HAP-1 (cell line): ENCODE results near the gene AARS2.

ENCODE experiments used
- DNase-seq, 2 experiments: peaks; one replicate each; pipeline ENCODE4 v3.0.0-alpha.2; 2016 to 2020; ENCODE audit warnings: low spot score in 2 of 2
- H3K27me3 ChIP-seq: fragments of 250-450 bp; sonication (Bioruptor Pico); 2 replicates; pipeline ENCODE4 v1.5.1; 2020; ENCODE audit warnings: low read depth, mild to moderate bottlenecking, moderate library complexity
- H3K36me3 ChIP-seq: fragments of 250-450 bp; sonication (Bioruptor Pico); replicated peaks from 2 replicates; pipeline ENCODE4 v1.5.1; 2020; ENCODE audit warnings: mild to moderate bottlenecking
- H3K4me1 ChIP-seq: fragments of 250-450 bp; sonication (Bioruptor Pico); 2 replicates; pipeline ENCODE4 v1.5.1; 2020; ENCODE audit warnings: mild to moderate bottlenecking
- H3K4me3 ChIP-seq: fragments of 250-450 bp; sonication (Bioruptor Pico); 2 replicates; pipeline ENCODE4 v1.5.1; 2020; ENCODE audit warnings: mild to moderate bottlenecking, moderate library complexity
- H3K9me3 ChIP-seq: fragments of 250-450 bp; sonication (Bioruptor Pico); 2 replicates; pipeline ENCODE4 v1.5.1; 2020; ENCODE audit warnings: mild to moderate bottlenecking, moderate library complexity
- in situ Hi-C: fragments of 300-500 bp; cut with MboI; formaldehyde crosslinking; loops from 3 replicates; pipeline ENCODE4 v1.14.3; 2020; ENCODE audit warnings: low sequenced_read_pairs, inconsistent platforms, mixed read lengths

Gene AARS2

DNA sequence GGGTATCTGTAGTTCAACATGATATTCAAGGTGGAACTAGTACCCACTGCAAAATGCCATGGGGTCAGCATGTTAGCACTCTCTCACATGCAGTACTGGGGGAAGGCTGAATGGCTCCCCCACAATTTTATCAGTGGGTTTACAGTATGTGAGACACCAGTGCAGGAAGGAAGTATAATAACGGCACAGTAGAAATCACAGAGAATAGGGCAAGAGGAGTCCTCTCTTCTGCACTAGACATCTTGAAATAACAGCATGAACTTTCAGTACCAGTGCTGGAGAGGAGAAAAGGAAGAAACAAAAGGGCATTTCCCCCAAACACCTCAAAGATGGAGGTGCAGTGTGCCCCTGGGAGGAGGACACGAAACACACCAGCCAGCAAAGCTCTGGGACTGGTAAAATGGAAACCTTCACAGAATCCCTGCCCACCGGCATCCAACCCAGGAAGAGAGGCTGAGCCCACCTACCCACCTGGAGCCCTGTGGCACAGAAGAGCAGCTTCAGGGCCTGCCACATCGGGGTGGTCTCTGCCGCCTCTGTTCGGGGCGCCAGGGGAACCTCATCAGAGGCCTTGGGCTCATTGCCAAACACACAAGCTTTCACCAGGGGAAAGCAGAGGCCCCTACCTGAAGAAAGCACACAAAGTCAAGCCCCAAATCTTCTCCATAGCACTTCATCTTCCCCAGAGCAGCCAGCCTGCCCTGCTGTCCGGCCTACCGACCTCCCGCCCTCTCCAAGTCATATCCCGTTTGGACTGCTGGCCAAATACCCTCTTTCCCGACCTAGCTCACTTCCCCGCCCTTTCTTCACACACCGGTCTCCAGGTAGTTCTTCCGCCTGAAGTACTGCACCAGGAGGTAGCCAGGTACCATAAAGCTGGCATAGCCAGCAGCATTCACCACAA lies 57.0 kb downstream of the AARS2 start:
- in situ Hi-C loops: no loop called here
- H3K36me3 ChIP-seq: peaks cover 48% of the 10 kb centered on the region
- DNase-seq: peak in 1 of 2 experiments; percentile 24
- peak overlapping the region; percentile 59 for H3K4me3 ChIP-seq
- H3K27me3 ChIP-seq: no peaks in the 10 kb centered on the region
- no peaks in the 10 kb centered on the region for H3K9me3 ChIP-seq
- peaks cover 9% of the 10 kb centered on the region for H3K4me1 ChIP-seq

- peaks cover 56% of the 10 kb centered on the region for H3K36me3 ChIP-seq
- peaks cover 9% of the 10 kb centered on the region for H3K4me1 ChIP-seq
- in situ Hi-C loops: no loop called here
- no peak overlapping the region for H3K4me3 ChIP-seq
- no peaks in the 10 kb centered on the region for H3K27me3 ChIP-seq
- DNase-seq: peak in 1 of 2 experiments; percentile 48
- H3K9me3 ChIP-seq: no peaks in the 10 kb centered on the region
Measured at GRCh38 chr6:44255105-44255808, 57.9 kb downstream of the AARS2 start.

DNA sequence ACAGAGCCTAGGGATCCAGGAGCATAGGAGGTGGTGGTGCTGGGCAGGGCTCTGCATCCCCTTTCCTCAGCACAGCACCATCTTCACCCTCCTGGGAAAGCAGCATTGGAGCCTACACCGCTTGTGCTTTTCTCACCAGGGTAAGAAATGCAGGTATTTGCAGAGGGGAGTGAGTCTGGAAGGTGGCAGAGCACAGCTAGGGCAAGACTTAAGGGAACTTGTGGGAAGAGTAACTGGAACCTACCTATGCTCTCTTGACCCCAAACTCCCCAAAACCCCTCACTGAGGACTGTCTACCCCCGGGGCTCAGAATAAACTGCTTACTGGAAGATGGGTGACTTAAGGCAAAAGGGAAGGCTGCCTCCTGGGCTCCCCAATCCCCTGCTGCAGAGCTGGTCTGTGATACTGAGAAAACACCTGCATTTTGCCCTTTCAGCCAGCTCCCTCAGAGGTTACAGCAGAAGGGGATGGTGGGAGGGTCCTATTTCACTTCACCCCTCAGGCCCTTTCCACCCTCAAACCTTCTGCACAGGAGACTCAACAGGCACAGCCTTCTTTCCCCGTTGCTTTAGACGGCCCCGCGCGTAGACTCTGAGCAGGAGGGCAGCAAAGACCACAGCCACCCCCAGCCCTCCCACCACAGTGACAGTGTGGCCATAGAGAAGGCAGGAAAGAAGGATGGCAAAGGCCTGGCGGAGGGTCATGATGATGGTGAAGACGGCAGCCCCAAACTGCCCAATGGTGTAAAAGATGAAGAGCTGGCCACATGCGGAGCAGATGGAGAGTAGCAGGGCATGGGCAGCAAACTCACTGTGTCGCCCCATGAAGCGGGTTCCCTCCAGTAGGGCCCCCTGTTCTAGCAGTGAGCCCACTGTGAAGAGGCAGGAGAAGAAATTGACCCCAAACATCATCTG lies 58.7 kb downstream of the AARS2 start:
- H3K9me3 ChIP-seq: no peaks in the 10 kb centered on the region
- H3K4me1 ChIP-seq: peaks cover 10% of the 10 kb centered on the region
- H3K27me3 ChIP-seq: no peaks in the 10 kb centered on the region
- in situ Hi-C loops: no loop called here
- DNase-seq: peak in 1 of 2 experiments; percentile 37
- no peak overlapping the region for H3K4me3 ChIP-seq
- H3K36me3 ChIP-seq: peaks cover 64% of the 10 kb centered on the region

DNA sequence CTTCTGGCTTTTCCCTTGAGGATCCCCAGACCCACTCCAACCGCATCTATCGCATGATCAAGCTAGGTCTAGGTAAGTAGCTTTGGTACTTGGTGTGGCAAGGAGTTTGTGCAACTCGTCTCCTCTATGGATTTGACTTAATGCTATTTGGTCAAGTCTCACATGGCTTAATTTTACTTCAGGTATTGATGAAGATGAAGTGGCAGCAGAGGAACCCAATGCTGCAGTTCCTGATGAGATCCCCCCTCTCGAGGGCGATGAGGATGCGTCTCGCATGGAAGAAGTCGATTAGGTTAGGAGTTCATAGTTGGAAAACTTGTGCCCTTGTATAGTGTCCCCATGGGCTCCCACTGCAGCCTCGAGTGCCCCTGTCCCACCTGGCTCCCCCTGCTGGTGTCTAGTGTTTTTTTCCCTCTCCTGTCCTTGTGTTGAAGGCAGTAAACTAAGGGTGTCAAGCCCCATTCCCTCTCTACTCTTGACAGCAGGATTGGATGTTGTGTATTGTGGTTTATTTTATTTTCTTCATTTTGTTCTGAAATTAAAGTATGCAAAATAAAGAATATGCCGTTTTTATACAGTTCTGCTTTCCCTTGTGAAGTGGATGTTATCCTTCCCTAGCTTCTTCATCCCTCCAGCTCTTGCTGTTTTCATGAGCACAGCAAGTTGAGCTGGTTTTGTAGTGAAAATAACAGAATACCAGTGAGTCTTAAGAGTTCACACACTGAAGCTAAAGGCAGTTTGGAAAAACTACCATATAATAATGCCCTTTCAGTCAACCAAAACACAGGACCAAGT lies 59.6 kb downstream of the AARS2 start:
- no peaks in the 10 kb centered on the region for H3K9me3 ChIP-seq
- in situ Hi-C loops: no loop called here
- H3K27me3 ChIP-seq: no peaks in the 10 kb centered on the region
- H3K4me1 ChIP-seq: peaks cover 18% of the 10 kb centered on the region
- peak in 1 of 2 experiments; percentile 86 for DNase-seq
- H3K36me3 ChIP-seq: peaks cover 74% of the 10 kb centered on the region
- H3K4me3 ChIP-seq: no peak overlapping the region

DNA sequence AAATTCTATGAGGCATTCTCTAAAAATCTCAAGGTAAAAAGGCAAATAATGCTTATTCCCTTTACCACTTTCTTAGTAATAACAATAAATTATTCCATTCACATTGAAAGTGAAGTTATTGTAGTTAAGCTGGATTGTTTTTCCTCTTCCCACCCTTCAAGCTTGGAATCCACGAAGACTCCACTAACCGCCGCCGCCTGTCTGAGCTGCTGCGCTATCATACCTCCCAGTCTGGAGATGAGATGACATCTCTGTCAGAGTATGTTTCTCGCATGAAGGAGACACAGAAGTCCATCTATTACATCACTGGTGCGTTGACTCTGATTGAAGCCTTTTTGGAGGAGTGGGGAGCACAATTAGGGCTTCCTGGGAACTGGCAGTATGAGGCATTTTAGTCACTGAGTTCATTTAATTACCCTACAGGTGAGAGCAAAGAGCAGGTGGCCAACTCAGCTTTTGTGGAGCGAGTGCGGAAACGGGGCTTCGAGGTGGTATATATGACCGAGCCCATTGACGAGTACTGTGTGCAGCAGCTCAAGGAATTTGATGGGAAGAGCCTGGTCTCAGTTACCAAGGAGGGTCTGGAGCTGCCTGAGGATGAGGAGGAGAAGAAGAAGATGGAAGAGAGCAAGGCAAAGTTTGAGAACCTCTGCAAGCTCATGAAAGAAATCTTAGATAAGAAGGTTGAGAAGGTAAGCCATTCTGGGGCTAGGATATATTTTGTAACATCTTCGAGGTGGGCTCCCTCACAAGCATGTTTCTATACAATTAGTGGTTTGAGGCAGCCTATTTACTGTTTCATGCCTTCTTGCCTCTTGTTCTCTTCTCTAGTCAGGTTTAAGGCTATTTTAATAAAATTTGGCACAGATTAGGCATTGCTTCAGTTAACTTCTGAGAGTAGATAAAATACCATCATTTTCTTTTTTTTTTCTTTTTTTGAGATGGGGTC lies 61.3 kb downstream of the AARS2 start:
- in situ Hi-C loops: no loop called here
- H3K4me3 ChIP-seq: no peak overlapping the region
- peaks cover 89% of the 10 kb centered on the region for H3K36me3 ChIP-seq
- peaks cover 19% of the 10 kb centered on the region for H3K4me1 ChIP-seq
- H3K9me3 ChIP-seq: no peaks in the 10 kb centered on the region
- DNase-seq: no peak
- no peaks in the 10 kb centered on the region for H3K27me3 ChIP-seq

DNA sequence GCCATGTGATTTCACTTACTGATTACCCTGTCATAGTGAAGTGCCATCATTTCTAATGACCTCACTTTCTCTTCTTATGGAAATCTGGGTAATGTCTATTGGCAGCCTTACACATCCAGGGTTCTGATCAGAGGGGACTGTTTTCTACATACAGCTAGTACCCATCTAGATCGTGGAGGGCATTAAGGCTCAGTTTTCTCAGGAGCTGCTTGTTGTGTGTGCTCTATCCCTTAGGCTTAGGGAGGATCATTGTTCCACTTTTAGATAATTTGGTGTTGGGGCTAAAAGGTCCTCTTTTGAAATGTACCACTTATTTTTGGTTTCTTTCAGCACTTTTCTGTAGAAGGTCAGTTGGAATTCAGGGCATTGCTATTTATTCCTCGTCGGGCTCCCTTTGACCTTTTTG lies 62.4 kb downstream of the AARS2 start:
- Histone ChIP-seq H3K4me1 (peaks cover 16% of the 10 kb centered on the region), H3K9me3 (no peaks in the 10 kb centered on the region), H3K27me3 (no peaks in the 10 kb centered on the region), H3K4me3 (no peak overlapping the region), H3K36me3 (peaks cover 88% of the 10 kb centered on the region)
- no peak for DNase-seq
- in situ Hi-C loops: no loop called here

DNA sequence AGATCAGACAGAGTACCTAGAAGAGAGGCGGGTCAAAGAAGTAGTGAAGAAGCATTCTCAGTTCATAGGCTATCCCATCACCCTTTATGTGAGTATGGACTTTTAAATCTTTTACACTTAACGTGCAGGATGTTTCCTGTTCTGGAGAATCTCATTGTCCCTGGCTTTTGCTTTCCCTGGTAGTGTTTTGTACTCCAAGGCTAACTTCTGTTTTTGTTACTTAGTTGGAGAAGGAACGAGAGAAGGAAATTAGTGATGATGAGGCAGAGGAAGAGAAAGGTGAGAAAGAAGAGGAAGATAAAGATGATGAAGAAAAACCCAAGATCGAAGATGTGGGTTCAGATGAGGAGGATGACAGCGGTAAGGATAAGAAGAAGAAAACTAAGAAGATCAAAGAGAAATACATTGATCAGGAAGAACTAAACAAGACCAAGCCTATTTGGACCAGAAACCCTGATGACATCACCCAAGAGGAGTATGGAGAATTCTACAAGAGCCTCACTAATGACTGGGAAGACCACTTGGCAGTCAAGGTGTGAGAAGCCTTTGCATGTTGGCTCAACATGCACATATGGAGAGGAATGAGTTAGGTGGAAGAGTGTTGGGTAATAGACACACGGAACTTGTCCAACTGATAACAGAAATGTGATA lies 63.0 kb downstream of the AARS2 start:
- Histone ChIP-seq H3K4me1 (peaks cover 18% of the 10 kb centered on the region), H3K27me3 (no peaks in the 10 kb centered on the region), H3K4me3 (no peak overlapping the region; the same call in 1 of the 2 replicates), H3K36me3 (peaks cover 82% of the 10 kb centered on the region), H3K9me3 (no peaks in the 10 kb centered on the region)
- no peak for DNase-seq
- in situ Hi-C loops: no loop called here
